GM19468 (cell line): ENCODE results near the gene RANBP6.

Experiments
- ATAC-seq: cut with Tn5 transposase; IDR thresholded peaks from one replicate; pipeline ENCODE4 v1.9.1; 2021; ENCODE audit warnings: mild to moderate bottlenecking, moderate library complexity, moderate number of reproducible peaks; ENCODE audit not compliant: unreplicated experiment; ENCODE audit errors: extremely low read depth

Gene RANBP6

GRCh38 chr9:6007770-6008168 lies 7.7 kb downstream of the RANBP6 start:
- ATAC-seq, result peak; percentile 5

GRCh38 chr9:6007058-6007769 lies 8.2 kb downstream of the RANBP6 start:
- ATAC-seq, result peak; percentile 60

- ATAC-seq, result no peak
Measured at GRCh38 chr9:6006749-6007057, 8.7 kb downstream of the RANBP6 start.

- no peak for ATAC-seq
Measured at GRCh38 chr9:6000955-6001354, 14.5 kb downstream of the RANBP6 start.

- no peak for ATAC-seq
Measured at GRCh38 chr9:5999443-6000101, 15.9 kb downstream of the RANBP6 start.

- no peak for ATAC-seq
Measured at GRCh38 chr9:5994493-5994892, 20.9 kb downstream of the RANBP6 start.

- no peak for ATAC-seq
Measured at GRCh38 chr9:5988265-5988664, 27.2 kb downstream of the RANBP6 start.

- no peak for ATAC-seq
Measured at GRCh38 chr9:5983042-5983441, 32.4 kb downstream of the RANBP6 start.

- no peak for ATAC-seq
Measured at GRCh38 chr9:5982317-5982716, 33.1 kb downstream of the RANBP6 start.

GRCh38 chr9:5978523-5978922 lies 36.9 kb downstream of the RANBP6 start:
- no peak for ATAC-seq

- ATAC-seq, result peak; percentile 31
Measured at GRCh38 chr9:5976674-5977397, 38.6 kb downstream of the RANBP6 start.

- no peak for ATAC-seq
Measured at GRCh38 chr9:5971740-5972139, 43.7 kb downstream of the RANBP6 start.
